GM23338 (cell line): ENCODE data around the gene CNOT1. TPM values are rescaled to one million over a fixed set of nuclear protein-coding genes. Genes with fewer than 3 reads are reported as not detected.

Source experiments
- ATAC-seq: fragments of 200-7000 bp; cut with Tn5 transposase; 3 replicates; pipeline ENCODE4 v1.9.1; 2020
- DNase-seq: peaks from one replicate; pipeline ENCODE4 v3.0.0-alpha.2; 2015; ENCODE audit warnings: low spot score
- H2AFZ ChIP-seq: fragments of 200-600 bp; sonication (generic); 2 replicates; pipeline ENCODE4 v1.8.0; 2016; ENCODE audit warnings: antibody characterized with exemption, mild to moderate bottlenecking, moderate library complexity
- H3F3A ChIP-seq: fragments of 200-600 bp; sonication (generic); replicated peaks from 2 replicates; pipeline ENCODE4 v1.8.0; 2017; ENCODE audit warnings: antibody characterized with exemption, mixed run types, low read depth
- H3K27ac ChIP-seq: fragments of 200-600 bp; sonication (generic); 2 replicates; pipeline ENCODE4 v1.6.1; 2016; ENCODE audit warnings: low read depth
- H3K27me3 ChIP-seq: fragments of 200-600 bp; sonication (generic); 2 replicates; pipeline ENCODE4 v1.8.0; 2016; ENCODE audit warnings: mild to moderate bottlenecking, mixed run types, moderate library complexity; ENCODE audit not compliant: insufficient read depth
- H3K36me3 ChIP-seq: fragments of 200-600 bp; sonication (generic); 2 replicates; pipeline ENCODE4 v1.8.0; 2016; ENCODE audit warnings: mild to moderate bottlenecking; ENCODE audit not compliant: insufficient read depth
- H3K4me1 ChIP-seq: fragments of 200-600 bp; sonication (generic); 2 replicates; pipeline ENCODE4 v1.8.0; 2016; ENCODE audit warnings: mild to moderate bottlenecking, moderate library complexity; ENCODE audit not compliant: insufficient read depth
- H3K4me2 ChIP-seq: fragments of 200-600 bp; sonication (generic); 2 replicates; pipeline ENCODE4 v1.7.1; 2017; ENCODE audit warnings: mixed run types
- H3K4me3 ChIP-seq: fragments of 200-600 bp; sonication (generic); 2 replicates; pipeline ENCODE4 v1.6.1; 2016; ENCODE audit warnings: mixed run types
- H3K79me2 ChIP-seq: fragments of 200-600 bp; sonication (generic); replicated peaks from 2 replicates; pipeline ENCODE4 v1.8.0; 2017; ENCODE audit warnings: mild to moderate bottlenecking; ENCODE audit not compliant: insufficient read depth
- H3K9me2 ChIP-seq: fragments of 200-600 bp; sonication (generic); 2 replicates; pipeline ENCODE4 v1.8.0; 2017; ENCODE audit not compliant: insufficient read depth
- H4K20me1 ChIP-seq: fragments of 200-600 bp; sonication (generic); replicated peaks from 2 replicates; pipeline ENCODE4 v1.8.0; 2017; ENCODE audit warnings: mild to moderate bottlenecking; ENCODE audit not compliant: insufficient read depth
- H3K27ac Mint-ChIP-seq: 2 replicates; pipeline ENCODE4 v1.8.0; 2020; ENCODE audit warnings: inconsistent platforms, mild to moderate bottlenecking, moderate library complexity, mixed read lengths
- H3K27me3 Mint-ChIP-seq: 3 replicates; pipeline ENCODE4 v1.8.0; 2022; ENCODE audit warnings: low read depth, mild to moderate bottlenecking, moderate library complexity, mixed read lengths, inconsistent platforms; ENCODE audit not compliant: insufficient read depth, poor library complexity
- H3K36me3 Mint-ChIP-seq: 3 replicates; pipeline ENCODE4 v1.8.0; 2021; ENCODE audit warnings: low read depth, mild to moderate bottlenecking, inconsistent platforms, moderate library complexity, mixed read lengths
- H3K4me1 Mint-ChIP-seq: 3 replicates; pipeline ENCODE4 v1.8.0; 2020; ENCODE audit warnings: mild to moderate bottlenecking, inconsistent platforms, mixed read lengths
- H3K4me3 Mint-ChIP-seq: 3 replicates; pipeline ENCODE4 v1.8.0; 2021; ENCODE audit warnings: moderate library complexity, mild to moderate bottlenecking, inconsistent platforms, mixed read lengths
- H3K9me3 Mint-ChIP-seq: 3 replicates; pipeline ENCODE4 v1.8.0; 2020; ENCODE audit warnings: moderate library complexity, mild to moderate bottlenecking, inconsistent platforms, mixed read lengths
- CREB1 ChIP-seq: fragments of 250-450 bp; sonication (Bioruptor Pico); IDR thresholded peaks from 2 replicates; pipeline ENCODE4 v1.5.0; 2020; ENCODE audit warnings: low read depth, mild to moderate bottlenecking, moderate library complexity
- EZH2 ChIP-seq: fragments of 200-600 bp; sonication (generic); IDR thresholded peaks from one replicate; pipeline ENCODE4 v1.8.0; 2017; ENCODE audit warnings: antibody characterized with exemption, mild to moderate bottlenecking, low read depth; ENCODE audit not compliant: unreplicated experiment
- EZH2phosphoT487 ChIP-seq: fragments of 200-600 bp; sonication (generic); IDR thresholded peaks from one replicate; pipeline ENCODE4 v1.8.1; 2018; ENCODE audit warnings: antibody characterized with exemption; ENCODE audit not compliant: unreplicated experiment
- JUNB ChIP-seq: IDR thresholded peaks from one replicate; pipeline ENCODE4 v1.6.1; 2016; ENCODE audit warnings: antibody characterized with exemption; ENCODE audit not compliant: unreplicated experiment
- NANOG ChIP-seq: IDR thresholded peaks from 2 replicates; pipeline ENCODE4 v1.6.1; 2016; ENCODE audit warnings: antibody characterized with exemption, borderline replicate concordance
- POLR2AphosphoS5 ChIP-seq: IDR thresholded peaks from 2 replicates; pipeline ENCODE4 v1.6.1; 2016; ENCODE audit warnings: antibody characterized with exemption, low read depth
- ZNF114 ChIP-seq: fragments of 250-450 bp; sonication (Bioruptor Pico); IDR thresholded peaks from 2 replicates; pipeline ENCODE4 v1.5.0; 2020; ENCODE audit warnings: mild to moderate bottlenecking, moderate library complexity
- polyA plus RNA-seq: library from polyadenylated mRNA; unstranded; fragments of >200 nt; fragmentation: Nextera tagmentation; extraction: Ambion mirVana; gene quantifications from 2 replicates; pipeline ENCODE4 v1.2.1, GENCODE V29; 2016
- total RNA-seq: library from RNA; depleted of rRNA; stranded (reverse); fragments of >200 nt; shearing (Covaris generic); gene quantifications from 2 replicates; pipeline ENCODE4 v1.2.3, GENCODE V29; 2014
- TF ChIP-seq, protein P1 (sequence below): fragments of 250-450 bp; sonication (Bioruptor Pico); IDR thresholded peaks from 2 replicates; pipeline ENCODE4 v1.5.0; 2020; ENCODE audit warnings: mild to moderate bottlenecking, moderate library complexity
- TF ChIP-seq, protein P2 (sequence below): IDR thresholded peaks from one replicate; pipeline ENCODE4 v1.6.1; 2018; ENCODE audit warnings: antibody characterized with exemption; ENCODE audit not compliant: unreplicated experiment
- TF ChIP-seq, protein P3 (sequence below), 2 experiments: fragments of 200-600 bp in 1 of 2; sonication (generic) in 1 of 2; conservative IDR thresholded peaks; 2 replicates each; pipeline versions ENCODE4 v1.5.1 to v1.6.1; 2016 to 2017; ENCODE audit warnings: antibody characterized with exemption in 2 of 2, low read depth in 2 of 2, mild to moderate bottlenecking in 2 of 2, moderate library complexity in 1 of 2
- TF ChIP-seq, protein P4 (sequence below): IDR thresholded peaks from 2 replicates; pipeline ENCODE4 v1.6.1; 2016; ENCODE audit warnings: antibody characterized with exemption

CNOT1 gene
- total and polyA plus RNA-seq, 2 experiments from 2014 or later = 59.2 to 298 TPM

DNA sequence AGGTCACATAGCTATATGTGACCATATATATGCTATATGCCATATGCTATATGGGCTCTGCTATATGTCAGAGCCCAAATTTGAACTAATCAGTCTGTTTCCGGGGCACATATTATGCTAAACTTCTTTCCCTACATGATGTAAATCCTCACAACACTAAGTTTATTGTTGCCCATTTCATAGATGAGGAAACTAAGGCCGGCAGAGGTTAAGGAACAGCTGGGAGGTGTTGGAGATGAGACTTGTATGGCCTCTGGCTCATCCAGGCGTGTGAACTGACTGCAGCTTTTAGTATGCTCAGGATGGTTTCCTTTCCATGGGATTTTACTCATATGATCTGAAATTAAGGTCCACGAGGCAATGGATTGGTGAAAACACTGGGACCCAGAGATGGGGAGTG, 17.5 kb upstream of the CNOT1 start (continued):
- TF ChIP-seq, protein P1, sequence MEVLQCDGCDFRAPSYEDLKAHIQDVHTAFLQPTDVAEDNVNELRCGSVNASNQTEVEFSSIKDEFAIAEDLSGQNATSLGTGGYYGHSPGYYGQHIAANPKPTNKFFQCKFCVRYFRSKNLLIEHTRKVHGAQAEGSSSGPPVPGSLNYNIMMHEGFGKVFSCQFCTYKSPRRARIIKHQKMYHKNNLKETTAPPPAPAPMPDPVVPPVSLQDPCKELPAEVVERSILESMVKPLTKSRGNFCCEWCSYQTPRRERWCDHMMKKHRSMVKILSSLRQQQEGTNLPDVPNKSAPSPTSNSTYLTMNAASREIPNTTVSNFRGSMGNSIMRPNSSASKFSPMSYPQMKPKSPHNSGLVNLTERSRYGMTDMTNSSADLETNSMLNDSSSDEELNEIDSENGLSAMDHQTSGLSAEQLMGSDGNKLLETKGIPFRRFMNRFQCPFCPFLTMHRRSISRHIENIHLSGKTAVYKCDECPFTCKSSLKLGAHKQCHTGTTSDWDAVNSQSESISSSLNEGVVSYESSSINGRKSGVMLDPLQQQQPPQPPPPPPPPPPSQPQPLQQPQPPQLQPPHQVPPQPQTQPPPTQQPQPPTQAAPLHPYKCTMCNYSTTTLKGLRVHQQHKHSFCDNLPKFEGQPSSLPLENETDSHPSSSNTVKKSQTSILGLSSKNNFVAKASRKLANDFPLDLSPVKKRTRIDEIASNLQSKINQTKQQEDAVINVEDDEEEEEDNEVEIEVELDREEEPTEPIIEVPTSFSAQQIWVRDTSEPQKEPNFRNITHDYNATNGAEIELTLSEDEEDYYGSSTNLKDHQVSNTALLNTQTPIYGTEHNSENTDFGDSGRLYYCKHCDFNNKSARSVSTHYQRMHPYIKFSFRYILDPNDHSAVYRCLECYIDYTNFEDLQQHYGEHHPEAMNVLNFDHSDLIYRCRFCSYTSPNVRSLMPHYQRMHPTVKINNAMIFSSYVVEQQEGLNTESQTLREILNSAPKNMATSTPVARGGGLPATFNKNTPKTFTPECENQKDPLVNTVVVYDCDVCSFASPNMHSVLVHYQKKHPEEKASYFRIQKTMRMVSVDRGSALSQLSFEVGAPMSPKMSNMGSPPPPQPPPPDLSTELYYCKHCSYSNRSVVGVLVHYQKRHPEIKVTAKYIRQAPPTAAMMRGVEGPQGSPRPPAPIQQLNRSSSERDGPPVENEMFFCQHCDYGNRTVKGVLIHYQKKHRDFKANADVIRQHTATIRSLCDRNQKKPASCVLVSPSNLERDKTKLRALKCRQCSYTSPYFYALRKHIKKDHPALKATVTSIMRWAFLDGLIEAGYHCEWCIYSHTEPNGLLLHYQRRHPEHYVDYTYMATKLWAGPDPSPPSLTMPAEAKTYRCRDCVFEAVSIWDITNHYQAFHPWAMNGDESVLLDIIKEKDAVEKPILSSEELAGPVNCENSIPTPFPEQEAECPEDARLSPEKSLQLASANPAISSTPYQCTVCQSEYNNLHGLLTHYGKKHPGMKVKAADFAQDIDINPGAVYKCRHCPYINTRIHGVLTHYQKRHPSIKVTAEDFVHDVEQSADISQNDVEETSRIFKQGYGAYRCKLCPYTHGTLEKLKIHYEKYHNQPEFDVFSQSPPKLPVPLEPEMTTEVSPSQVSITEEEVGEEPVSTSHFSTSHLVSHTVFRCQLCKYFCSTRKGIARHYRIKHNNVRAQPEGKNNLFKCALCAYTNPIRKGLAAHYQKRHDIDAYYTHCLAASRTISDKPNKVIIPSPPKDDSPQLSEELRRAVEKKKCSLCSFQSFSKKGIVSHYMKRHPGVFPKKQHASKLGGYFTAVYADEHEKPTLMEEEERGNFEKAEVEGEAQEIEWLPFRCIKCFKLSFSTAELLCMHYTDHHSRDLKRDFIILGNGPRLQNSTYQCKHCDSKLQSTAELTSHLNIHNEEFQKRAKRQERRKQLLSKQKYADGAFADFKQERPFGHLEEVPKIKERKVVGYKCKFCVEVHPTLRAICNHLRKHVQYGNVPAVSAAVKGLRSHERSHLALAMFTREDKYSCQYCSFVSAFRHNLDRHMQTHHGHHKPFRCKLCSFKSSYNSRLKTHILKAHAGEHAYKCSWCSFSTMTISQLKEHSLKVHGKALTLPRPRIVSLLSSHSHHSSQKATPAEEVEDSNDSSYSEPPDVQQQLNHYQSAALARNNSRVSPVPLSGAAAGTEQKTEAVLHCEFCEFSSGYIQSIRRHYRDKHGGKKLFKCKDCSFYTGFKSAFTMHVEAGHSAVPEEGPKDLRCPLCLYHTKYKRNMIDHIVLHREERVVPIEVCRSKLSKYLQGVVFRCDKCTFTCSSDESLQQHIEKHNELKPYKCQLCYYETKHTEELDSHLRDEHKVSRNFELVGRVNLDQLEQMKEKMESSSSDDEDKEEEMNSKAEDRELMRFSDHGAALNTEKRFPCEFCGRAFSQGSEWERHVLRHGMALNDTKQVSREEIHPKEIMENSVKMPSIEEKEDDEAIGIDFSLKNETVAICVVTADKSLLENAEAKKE (CRISPR knock-in tag) = no peak
- TF ChIP-seq EZH2phosphoT487 (no peak), CREB1 (CRISPR knock-in tag) (no peak)

DNA sequence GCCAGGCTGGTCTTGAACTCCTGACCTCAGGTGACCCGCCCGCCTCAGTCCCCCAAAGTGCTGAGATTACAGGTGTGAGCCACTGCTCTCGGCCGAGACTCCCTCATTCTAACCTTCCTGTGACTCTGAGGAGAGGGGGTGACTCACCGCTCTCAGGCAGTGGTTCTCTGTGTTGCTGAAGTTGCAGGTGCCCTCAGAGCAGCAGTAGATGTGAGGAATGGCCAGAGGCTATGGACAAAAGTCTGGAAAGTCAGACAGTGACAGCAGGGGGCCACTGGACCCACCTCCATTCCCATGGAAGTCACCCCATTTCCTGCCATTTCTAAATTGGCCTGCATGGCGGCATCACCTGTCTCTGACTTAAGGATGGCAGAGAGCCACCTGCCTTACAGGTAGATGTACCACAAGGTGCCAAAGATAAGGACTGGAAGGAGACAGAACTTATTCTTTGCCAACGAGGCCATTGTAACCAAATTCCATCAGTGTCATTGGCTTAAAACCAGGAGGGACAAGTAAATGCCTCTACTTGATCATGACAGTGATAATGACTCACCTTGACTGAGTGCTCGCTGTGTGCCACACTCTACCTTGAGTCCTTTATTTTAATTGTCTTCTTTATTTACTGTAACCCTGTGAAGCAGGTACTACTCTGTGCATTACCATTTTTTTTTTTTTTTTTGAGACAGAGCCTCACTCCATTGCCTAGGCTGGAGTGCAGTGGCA, 15.3 kb upstream of the CNOT1 start:
- Mint-ChIP-seq H3K27me3 (peaks cover 17% of the 10 kb centered on the region), H3K4me3 (no peak overlapping the region), H3K9me3 (no peaks in the 10 kb centered on the region), H3K27ac (no peak overlapping the region), H3K36me3 (no peaks in the 10 kb centered on the region), H3K4me1 (no peaks in the 10 kb centered on the region)
- Histone ChIP-seq H3K27ac (no peak overlapping the region), H3K79me2 (no peaks in the 10 kb centered on the region), H3K36me3 (no peaks in the 10 kb centered on the region), H3K27me3 (no peaks in the 10 kb centered on the region), H3K9me2 (no peaks in the 10 kb centered on the region), H3K4me1 (no peaks in the 10 kb centered on the region), H3K4me3 (no peak overlapping the region), H3K4me2 (no peak overlapping the region), H4K20me1 (no peaks in the 10 kb centered on the region), H2AFZ (no peak overlapping the region), H3F3A (no peaks in the 10 kb centered on the region)
- DNase-seq = no peak
- ATAC-seq = no peak
- TF ChIP-seq JUNB (no peak), EZH2 (no peak), EZH2phosphoT487 (no peak), ZNF114 (no peak), POLR2AphosphoS5 (no peak), NANOG (no peak)
- TF ChIP-seq, protein P2, sequence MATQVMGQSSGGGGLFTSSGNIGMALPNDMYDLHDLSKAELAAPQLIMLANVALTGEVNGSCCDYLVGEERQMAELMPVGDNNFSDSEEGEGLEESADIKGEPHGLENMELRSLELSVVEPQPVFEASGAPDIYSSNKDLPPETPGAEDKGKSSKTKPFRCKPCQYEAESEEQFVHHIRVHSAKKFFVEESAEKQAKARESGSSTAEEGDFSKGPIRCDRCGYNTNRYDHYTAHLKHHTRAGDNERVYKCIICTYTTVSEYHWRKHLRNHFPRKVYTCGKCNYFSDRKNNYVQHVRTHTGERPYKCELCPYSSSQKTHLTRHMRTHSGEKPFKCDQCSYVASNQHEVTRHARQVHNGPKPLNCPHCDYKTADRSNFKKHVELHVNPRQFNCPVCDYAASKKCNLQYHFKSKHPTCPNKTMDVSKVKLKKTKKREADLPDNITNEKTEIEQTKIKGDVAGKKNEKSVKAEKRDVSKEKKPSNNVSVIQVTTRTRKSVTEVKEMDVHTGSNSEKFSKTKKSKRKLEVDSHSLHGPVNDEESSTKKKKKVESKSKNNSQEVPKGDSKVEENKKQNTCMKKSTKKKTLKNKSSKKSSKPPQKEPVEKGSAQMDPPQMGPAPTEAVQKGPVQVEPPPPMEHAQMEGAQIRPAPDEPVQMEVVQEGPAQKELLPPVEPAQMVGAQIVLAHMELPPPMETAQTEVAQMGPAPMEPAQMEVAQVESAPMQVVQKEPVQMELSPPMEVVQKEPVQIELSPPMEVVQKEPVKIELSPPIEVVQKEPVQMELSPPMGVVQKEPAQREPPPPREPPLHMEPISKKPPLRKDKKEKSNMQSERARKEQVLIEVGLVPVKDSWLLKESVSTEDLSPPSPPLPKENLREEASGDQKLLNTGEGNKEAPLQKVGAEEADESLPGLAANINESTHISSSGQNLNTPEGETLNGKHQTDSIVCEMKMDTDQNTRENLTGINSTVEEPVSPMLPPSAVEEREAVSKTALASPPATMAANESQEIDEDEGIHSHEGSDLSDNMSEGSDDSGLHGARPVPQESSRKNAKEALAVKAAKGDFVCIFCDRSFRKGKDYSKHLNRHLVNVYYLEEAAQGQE = no peak
- TF ChIP-seq, protein P3, sequence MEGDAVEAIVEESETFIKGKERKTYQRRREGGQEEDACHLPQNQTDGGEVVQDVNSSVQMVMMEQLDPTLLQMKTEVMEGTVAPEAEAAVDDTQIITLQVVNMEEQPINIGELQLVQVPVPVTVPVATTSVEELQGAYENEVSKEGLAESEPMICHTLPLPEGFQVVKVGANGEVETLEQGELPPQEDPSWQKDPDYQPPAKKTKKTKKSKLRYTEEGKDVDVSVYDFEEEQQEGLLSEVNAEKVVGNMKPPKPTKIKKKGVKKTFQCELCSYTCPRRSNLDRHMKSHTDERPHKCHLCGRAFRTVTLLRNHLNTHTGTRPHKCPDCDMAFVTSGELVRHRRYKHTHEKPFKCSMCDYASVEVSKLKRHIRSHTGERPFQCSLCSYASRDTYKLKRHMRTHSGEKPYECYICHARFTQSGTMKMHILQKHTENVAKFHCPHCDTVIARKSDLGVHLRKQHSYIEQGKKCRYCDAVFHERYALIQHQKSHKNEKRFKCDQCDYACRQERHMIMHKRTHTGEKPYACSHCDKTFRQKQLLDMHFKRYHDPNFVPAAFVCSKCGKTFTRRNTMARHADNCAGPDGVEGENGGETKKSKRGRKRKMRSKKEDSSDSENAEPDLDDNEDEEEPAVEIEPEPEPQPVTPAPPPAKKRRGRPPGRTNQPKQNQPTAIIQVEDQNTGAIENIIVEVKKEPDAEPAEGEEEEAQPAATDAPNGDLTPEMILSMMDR (conservative IDR thresholded peaks at IDR 0.05; ENCODE audit: low read depth in 2 of 2) = no peak
- TF ChIP-seq, protein P4, sequence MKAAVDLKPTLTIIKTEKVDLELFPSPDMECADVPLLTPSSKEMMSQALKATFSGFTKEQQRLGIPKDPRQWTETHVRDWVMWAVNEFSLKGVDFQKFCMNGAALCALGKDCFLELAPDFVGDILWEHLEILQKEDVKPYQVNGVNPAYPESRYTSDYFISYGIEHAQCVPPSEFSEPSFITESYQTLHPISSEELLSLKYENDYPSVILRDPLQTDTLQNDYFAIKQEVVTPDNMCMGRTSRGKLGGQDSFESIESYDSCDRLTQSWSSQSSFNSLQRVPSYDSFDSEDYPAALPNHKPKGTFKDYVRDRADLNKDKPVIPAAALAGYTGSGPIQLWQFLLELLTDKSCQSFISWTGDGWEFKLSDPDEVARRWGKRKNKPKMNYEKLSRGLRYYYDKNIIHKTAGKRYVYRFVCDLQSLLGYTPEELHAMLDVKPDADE = no peak
